ENCODE data around the gene DOCK2. TPM values are rescaled to one million over a fixed set of nuclear protein-coding genes. Genes with fewer than 3 reads are reported as not detected.
A peak's percentile ranks its signal among the peaks of the same experiment; 100 is the strongest.

DOCK2 gene
- total RNA-seq, 1 experiment from 2014 or later = not detected

- CTCF ChIA-PET = interaction anchor here (0.7 to 1.3 kb wide), 2 partner anchors 26 to 182 kb away, joined by 3 read pairs; partner anchors contain the start of gene INSYN2B
- intact Hi-C loops (cut with micrococcal nuclease; ENCODE audit: unreplicated experiment) = no loop called here
- H3K4me1 Mint-ChIP-seq (ENCODE audit: low read depth, unreplicated experiment) = peaks cover 12% of the 10 kb centered on the region
- H3K27ac Mint-ChIP-seq (ENCODE audit: unreplicated experiment) = no peak overlapping the region
- no peak for TF ChIP-seq CTCF (IDR thresholded peaks at IDR 0.05; ENCODE audit: unreplicated experiment)
- H3K27me3 Mint-ChIP-seq (ENCODE audit: unreplicated experiment) = peaks cover 43% of the 10 kb centered on the region
- no peak for DNase-seq
- no peak overlapping the region for H3K4me3 Mint-ChIP-seq (ENCODE audit: low read depth, unreplicated experiment)
- H3K36me3 Mint-ChIP-seq (ENCODE audit: insufficient read depth, unreplicated experiment) = peaks cover 7% of the 10 kb centered on the region
- peaks cover 2% of the 10 kb centered on the region for H3K9me3 Mint-ChIP-seq (ENCODE audit: low read depth, unreplicated experiment)
- BruUV-seq (replicated peaks) = no TSS peak
Measured at GRCh38 chr5:169798438-169798837, 161.4 kb downstream of the DOCK2 start.

GRCh38 chr5:169798906-169799660 lies 162.0 kb downstream of the DOCK2 start:
- intact Hi-C loops (cut with micrococcal nuclease; ENCODE audit: unreplicated experiment) = no loop called here
- Mint-ChIP-seq H3K4me3 (ENCODE audit: low read depth, unreplicated experiment) (no peak overlapping the region), H3K9me3 (ENCODE audit: low read depth, unreplicated experiment) (peaks cover 2% of the 10 kb centered on the region), H3K36me3 (ENCODE audit: insufficient read depth, unreplicated experiment) (peaks cover 7% of the 10 kb centered on the region), H3K27me3 (ENCODE audit: unreplicated experiment) (peaks cover 49% of the 10 kb centered on the region), H3K4me1 (ENCODE audit: low read depth, unreplicated experiment) (peaks cover 12% of the 10 kb centered on the region), H3K27ac (ENCODE audit: unreplicated experiment) (no peak overlapping the region)
- TF ChIP-seq CTCF (IDR thresholded peaks at IDR 0.05; ENCODE audit: unreplicated experiment) = no peak
- CTCF ChIA-PET = interaction anchor here (0.7 to 1.3 kb wide), 2 partner anchors 26 to 182 kb away, joined by 3 read pairs; partner anchors contain the start of gene INSYN2B
- DNase-seq = no peak
- BruUV-seq (replicated peaks) = no TSS peak

- Mint-ChIP-seq H3K4me3 (ENCODE audit: low read depth, unreplicated experiment) (no peak overlapping the region), H3K9me3 (ENCODE audit: low read depth, unreplicated experiment) (peaks cover 2% of the 10 kb centered on the region), H3K4me1 (ENCODE audit: low read depth, unreplicated experiment) (no peaks in the 10 kb centered on the region), H3K27ac (ENCODE audit: unreplicated experiment) (no peak overlapping the region), H3K27me3 (ENCODE audit: unreplicated experiment) (peaks cover 46% of the 10 kb centered on the region), H3K36me3 (ENCODE audit: insufficient read depth, unreplicated experiment) (no peaks in the 10 kb centered on the region)
- no peak for TF ChIP-seq CTCF (IDR thresholded peaks at IDR 0.05; ENCODE audit: unreplicated experiment)
- DNase-seq = peak; percentile 13
- CTCF ChIA-PET = interaction anchor here (0.6 to 0.7 kb wide), 3 partner anchors 37 to 1462 kb away, joined by 3 to 4 read pairs (median 3); no protein-coding TSS in a partner anchor
- BruUV-seq (replicated peaks) = no TSS peak
- intact Hi-C loops (cut with micrococcal nuclease; ENCODE audit: unreplicated experiment) = no loop called here
Measured at GRCh38 chr5:169801324-169801777, 164.3 kb downstream of the DOCK2 start.

- DNase-seq = no peak
- BruUV-seq (replicated peaks) = no TSS peak
- intact Hi-C loops (cut with micrococcal nuclease; ENCODE audit: unreplicated experiment) = no loop called here
- CTCF ChIA-PET = interaction anchor here (0.7 kb wide), 1 partner anchor 37 kb away, joined by 3 read pairs; no protein-coding TSS in a partner anchor
- Mint-ChIP-seq H3K4me3 (ENCODE audit: low read depth, unreplicated experiment) (no peak overlapping the region), H3K27ac (ENCODE audit: unreplicated experiment) (no peak overlapping the region), H3K4me1 (ENCODE audit: low read depth, unreplicated experiment) (no peaks in the 10 kb centered on the region), H3K36me3 (ENCODE audit: insufficient read depth, unreplicated experiment) (no peaks in the 10 kb centered on the region), H3K27me3 (ENCODE audit: unreplicated experiment) (peaks cover 42% of the 10 kb centered on the region), H3K9me3 (ENCODE audit: low read depth, unreplicated experiment) (no peaks in the 10 kb centered on the region)
- no peak for TF ChIP-seq CTCF (IDR thresholded peaks at IDR 0.05; ENCODE audit: unreplicated experiment)
Measured at GRCh38 chr5:169801781-169802180, 164.7 kb downstream of the DOCK2 start.

Measured in Calu3 (cell line).